Stimulated activated CD8-positive, alpha-beta memory T cell treated with anti-CD3 and anti-CD28 coated beads, Interleukin-4, amount 100 ng/mL, for 1 hour (primary cell): ENCODE measurements around the gene MAPK13.
"Not testable (repeated sequence)": the region's sequence is repeated elsewhere in the genome, so short reads cannot be mapped to it uniquely, and the experiment has no call there.

Source experiments
- DNase-seq, 2 donors: peaks; one replicate each; pipeline ENCODE4 v3.0.0-alpha.2; 2020; ENCODE audit warnings: low read depth in 2 of 2, low spot score in 1 of 2

The MAPK13 gene

GRCh38 chr6:36114798-36115408 is 15.4 kb upstream of the MAPK13 start:
- no peak for DNase-seq

GRCh38 chr6:36115412-36115811 is 14.9 kb upstream of the MAPK13 start:
- no peak for DNase-seq

DNA sequence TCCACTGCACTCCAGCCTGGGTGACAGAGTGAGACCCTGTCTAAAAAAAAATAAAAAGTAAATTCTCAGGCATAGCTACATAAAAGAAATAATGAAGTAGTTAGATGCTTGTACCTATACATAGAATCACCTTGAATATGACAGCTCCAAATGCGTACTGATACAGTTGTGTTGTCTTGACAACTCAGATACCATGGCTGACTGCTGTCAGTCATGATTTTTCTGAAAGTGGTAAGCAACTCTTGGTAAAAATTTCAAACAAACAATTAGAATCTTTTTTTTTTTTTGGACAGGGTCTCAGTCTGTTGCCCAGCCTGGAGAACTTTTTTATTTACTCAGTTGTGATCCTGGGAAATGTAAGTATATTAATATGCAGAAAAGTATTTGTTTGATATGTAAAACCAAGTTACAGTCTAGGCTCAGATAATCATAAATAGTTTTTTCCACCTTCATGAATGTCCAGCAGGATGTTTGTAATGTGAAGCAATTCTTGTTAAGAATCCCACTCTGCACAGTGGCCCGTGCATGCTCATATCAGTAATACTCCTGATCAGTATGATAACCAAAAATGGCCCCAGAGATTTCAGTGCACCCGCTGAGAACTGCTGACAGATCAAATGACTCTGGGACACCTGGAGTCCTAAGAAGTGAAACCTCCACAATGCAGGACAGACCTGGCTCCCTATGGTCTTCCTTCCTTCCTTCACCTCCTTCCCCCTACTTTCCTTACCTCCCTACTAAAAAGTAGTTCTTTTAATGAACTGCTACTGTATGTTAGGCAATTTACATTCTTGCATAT is 14.0 kb upstream of the MAPK13 start:
- no peak for DNase-seq

DNA sequence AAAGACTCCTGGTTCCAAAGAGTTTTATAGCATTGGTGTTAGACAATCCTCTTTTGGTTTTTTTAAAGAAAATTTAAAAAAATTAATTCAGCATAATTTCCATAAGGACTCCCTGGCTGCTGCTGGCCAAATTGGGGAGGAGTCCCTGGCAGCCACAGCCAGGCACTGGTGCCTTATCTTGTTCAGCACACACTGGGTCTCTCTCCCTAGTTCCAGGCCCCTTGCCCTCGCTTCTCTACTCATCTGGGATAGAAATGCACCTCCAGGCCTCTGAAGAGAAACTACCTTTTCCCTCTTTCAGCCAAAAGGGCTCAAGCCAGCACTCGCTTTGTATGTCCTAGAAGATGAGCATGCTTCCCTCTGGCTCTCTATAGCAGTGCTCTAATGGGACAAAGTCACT is 13.4 kb upstream of the MAPK13 start:
- no peak for DNase-seq

DNA sequence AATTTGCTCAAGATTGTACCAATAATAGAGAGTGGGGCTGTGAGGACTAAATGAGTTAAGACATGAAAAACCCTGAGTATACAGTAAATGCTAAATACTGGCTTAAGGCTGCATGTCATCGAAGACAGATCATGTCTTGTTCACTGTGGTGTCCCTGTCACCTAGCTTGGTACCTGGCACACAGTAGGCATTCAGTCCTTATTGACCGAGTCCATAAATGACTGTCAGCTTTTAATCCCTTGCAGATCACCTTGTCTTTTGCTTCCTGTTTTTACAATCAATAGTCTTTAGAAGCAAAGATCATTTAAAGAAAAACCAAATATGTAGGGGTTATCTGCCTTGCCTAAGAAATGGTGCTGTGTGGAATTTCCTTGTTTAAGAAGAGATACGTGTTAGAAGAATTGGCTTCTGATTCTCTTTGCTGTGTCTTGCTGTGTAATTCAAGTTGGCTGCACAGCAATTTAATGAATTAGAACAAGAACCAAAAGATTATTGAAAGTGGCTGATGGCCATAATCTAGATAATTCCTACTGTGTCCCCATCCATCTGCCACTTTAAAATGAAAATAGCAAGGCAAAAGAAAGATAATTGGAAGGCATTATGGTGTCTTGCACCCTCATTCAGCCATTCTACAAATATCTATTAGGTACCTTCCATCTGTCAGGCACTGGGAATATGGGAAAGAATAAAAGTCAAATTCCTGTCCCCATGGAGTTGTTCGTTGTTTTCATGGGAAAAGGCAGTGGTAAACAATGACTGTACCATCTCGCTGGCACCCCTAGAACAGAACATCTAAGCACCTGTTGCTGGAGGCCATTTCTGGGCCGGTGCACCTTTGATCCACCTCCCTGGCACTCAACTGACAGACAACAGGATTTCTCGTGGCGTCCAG is 12.4 kb upstream of the MAPK13 start:
- DNase-seq: no peak

DNA sequence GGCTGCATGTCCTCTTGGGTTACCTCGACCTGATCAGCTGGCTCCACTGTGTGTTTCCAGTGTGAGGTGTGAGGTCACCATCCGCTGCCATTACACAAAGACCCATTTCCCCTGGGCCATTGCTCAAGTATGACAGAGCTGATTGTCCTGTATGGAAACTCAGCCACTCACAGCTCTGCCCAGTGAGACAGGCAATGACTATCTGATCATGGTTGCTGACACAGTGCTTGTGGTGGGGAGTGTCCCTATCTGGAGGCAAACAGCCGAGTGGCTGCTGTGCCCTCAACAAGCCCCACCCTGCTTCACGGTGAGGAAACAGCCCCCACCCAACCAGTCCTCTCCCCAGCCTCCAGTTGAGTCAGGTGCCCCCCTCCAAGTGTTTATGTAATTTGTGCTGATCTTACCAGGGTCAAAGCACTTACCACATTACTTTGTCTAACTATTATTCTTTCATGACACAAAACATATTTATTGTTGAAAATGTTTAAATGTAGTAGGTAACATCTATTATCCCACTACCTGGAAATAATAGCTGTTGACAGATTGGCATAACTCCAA is 11.7 kb upstream of the MAPK13 start:
- DNase-seq: peak in 1 of 2 donors; percentile 60

GRCh38 chr6:36119209-36119608 is 11.1 kb upstream of the MAPK13 start:
- DNase-seq: no peak

GRCh38 chr6:36120018-36120417 is 10.3 kb upstream of the MAPK13 start:
- DNase-seq: no peak

- DNase-seq: no peak
Observed at GRCh38 chr6:36120539-36120938, 9.8 kb upstream of the MAPK13 start.

GRCh38 chr6:36120979-36121786 is 9.1 kb upstream of the MAPK13 start:
- DNase-seq: no peak

- no peak for DNase-seq
Observed at GRCh38 chr6:36121787-36122494, 8.4 kb upstream of the MAPK13 start.

DNA sequence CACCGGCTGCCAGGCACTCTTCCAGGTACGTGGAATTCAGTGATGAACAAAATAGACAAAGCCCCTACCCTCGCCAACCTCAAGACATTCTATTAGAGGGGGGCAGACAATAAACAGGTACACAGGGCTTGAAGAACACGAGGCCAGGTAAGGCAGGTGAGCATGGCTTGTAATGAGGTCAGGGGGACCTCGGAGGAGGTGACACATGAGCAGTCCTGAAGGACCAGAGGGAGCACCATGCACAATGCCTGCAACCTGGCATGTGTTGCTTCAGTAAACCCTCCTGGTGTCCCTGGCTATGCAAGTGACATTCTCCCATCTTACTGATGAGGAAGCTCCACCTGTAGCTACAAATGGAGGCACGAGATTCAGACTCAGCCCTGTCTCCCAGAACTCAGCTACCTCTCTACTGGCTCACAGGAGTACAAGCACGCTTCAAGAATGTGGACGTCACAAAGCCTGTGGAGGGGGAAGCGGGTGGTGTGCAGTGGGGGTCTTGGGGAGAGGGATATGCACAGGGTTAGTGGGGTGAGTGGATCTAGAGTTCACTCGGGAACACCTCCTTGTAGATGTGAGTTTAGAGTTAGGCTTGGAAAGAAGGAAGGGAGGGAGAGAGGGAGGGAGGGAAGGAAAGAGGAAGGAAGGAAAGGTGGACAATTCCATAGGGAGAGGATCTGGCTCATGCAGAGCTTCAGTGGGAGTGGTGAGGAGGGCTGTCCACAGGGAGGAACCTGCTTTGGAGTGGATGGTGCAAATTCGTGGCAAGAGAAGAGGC is 7.6 kb upstream of the MAPK13 start:
- no peak for DNase-seq

- peak; percentile 67 to 80 for DNase-seq
Observed at GRCh38 chr6:36123270-36124139, 6.8 kb upstream of the MAPK13 start.

- not testable (repeated sequence) for DNase-seq
Observed at GRCh38 chr6:36124346-36124745, 6.0 kb upstream of the MAPK13 start.

GRCh38 chr6:36124881-36125280 is 5.4 kb upstream of the MAPK13 start:
- DNase-seq: no peak

- no peak for DNase-seq
Observed at GRCh38 chr6:36125575-36125974, 4.7 kb upstream of the MAPK13 start.

DNA sequence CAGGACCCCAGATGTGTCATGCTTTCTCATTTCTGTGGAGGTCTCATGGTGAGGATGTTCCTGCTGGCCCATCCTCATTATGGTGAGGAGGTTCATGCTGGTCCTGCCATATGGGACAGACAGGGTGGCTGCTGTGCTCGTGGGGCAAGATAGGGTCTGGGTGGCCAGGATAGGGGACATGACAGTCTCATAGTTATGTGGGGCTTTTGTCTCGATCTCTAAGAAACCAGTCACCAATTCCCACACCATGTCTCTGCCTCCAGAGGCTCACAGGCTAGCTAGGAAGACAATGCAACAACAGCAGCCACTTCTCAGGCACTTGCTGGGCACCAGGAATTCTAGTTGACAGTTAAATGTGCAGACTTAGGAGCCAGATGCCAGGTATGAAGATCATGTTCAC is 4.2 kb upstream of the MAPK13 start:
- no peak for DNase-seq
